Measurements from ENCODE around the gene TBC1D30.

DNA sequence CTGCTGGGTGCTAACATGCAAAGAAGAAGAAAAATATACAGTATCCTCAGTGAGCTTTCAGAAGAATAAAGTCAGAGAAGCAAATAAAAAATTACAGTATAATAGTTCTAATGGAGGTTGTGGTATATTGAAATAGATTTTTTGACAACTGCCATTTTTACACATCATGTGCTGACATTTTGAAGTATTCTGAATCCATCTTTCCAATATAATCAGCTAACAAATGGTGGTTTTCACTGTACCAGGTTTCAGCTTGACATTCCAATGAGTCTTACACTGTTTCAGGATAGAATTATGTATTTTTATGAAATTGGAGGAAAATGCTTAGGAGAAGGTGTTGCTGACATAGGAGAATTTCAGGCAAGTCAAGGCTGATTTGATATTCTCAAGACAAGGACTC is 26.3 kb upstream of the TBC1D30 start:
- no peak for TF ChIP-seq CTCF (IDR thresholded peaks at IDR 0.05)
- TF ChIP-seq ZFX (IDR thresholded peaks at IDR 0.05; ENCODE audit: borderline replicate concordance) = no peak
